Stimulated activated naive CD8-positive, alpha-beta T cell treated with anti-CD3 and anti-CD28 coated beads, Interleukin-15, amount 100 ng/mL, for 72 hours (primary cell): ENCODE data around the gene B3GNT3.

Experiments used
- ATAC-seq: fragments of 150-1000 bp; cut with Tn5 transposase; 2 replicates; pipeline ENCODE4 v1.10.0; 2021; ENCODE audit warnings: mild to moderate bottlenecking, moderate library complexity
- DNase-seq, 2 donors: peaks; one replicate each; pipeline ENCODE4 v3.0.0; 2021 to 2022
- H3K27ac Mint-ChIP-seq, 2 donors: one replicate each; pipeline ENCODE4 v1.8.0; 2022; ENCODE audit warnings: mild to moderate bottlenecking in 2 of 2, mixed read lengths in 2 of 2, moderate library complexity in 2 of 2
- H3K27me3 Mint-ChIP-seq: one replicate; pipeline ENCODE4 v1.8.0; 2022; ENCODE audit warnings: mixed read lengths
- H3K4me1 Mint-ChIP-seq: one replicate; pipeline ENCODE4 v1.8.0; 2022; ENCODE audit warnings: mild to moderate bottlenecking, mixed read lengths
- H3K4me3 Mint-ChIP-seq, 2 donors: one replicate each; pipeline ENCODE4 v1.8.0; 2022; ENCODE audit warnings: mild to moderate bottlenecking in 2 of 2, mixed read lengths in 2 of 2, moderate library complexity in 1 of 2
- H3K9me3 Mint-ChIP-seq, 2 donors: one replicate each; pipeline ENCODE4 v1.8.0; 2022; ENCODE audit warnings: mixed read lengths in 2 of 2

B3GNT3 gene

DNA sequence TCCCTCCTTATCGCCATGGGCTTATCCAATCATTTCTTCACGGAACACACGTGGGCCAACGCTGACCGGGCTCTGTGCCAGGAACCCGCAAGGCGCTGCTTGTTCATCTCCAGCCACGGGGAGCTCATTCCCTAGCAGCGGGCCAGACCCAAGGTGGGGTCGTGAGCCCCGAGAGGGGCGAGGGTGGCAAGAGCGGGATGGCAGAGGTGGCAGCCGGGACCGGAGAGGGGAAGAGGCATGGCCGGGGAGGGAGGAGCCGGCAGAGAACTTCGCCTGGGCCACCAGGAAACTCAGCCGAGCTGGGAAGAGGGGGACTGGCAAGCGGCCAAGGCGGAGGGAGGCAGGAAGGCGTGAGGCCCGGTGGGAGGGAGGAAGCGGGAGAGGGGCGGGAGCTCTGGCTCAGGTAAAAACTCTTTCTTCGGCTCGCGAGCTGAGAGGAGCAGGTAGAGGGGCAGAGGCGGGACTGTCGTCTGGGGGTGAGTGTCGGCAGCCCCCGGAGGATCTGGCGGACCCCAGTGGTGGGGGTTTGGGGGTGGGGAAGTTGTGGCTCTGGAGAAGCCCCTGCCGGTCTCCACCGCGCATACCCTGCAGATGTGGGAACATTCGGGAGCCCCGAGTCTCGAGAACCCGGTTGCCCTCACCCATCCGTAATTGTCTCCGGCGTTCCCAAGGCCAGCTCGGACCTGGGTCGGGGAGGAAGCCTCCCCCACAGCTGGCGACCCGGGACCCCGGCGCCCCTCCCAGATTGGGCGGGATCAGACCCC lies at the start of gene B3GNT3:
B3GNT3 (plus strand) TSS at position 408 of the 764 bp plus-strand sequence. CDS start 12,670 bp downstream, outside the sequence.
- H3K27me3 Mint-ChIP-seq = no peaks in the 10 kb centered on the region
- H3K9me3 Mint-ChIP-seq = no peaks in the 10 kb centered on the region
- peak within 1 kb of the TSS; percentile 68 to 76 for H3K4me3 Mint-ChIP-seq
- peaks cover 66% of the 10 kb centered on the region for H3K4me1 Mint-ChIP-seq
- H3K27ac Mint-ChIP-seq = peak within 1 kb of the TSS; percentile 12 to 54
- DNase-seq = no peak
- no peak for ATAC-seq

- Mint-ChIP-seq H3K4me3 (peak overlapping the region; percentile 92 to 95), H3K9me3 (no peaks in the 10 kb centered on the region), H3K27me3 (no peaks in the 10 kb centered on the region), H3K4me1 (peaks cover 59% of the 10 kb centered on the region), H3K27ac (peak overlapping the region in 1 of 2 donors; percentile 27)
- ATAC-seq (peak; percentile 88), DNase-seq (peak; percentile 95)
These were observed 47.5 kb upstream of the B3GNT3 start for GRCh38 chr19:17747205-17748098.

- Mint-ChIP-seq H3K27me3 (no peaks in the 10 kb centered on the region), H3K4me1 (peaks cover 66% of the 10 kb centered on the region), H3K9me3 (no peaks in the 10 kb centered on the region), H3K4me3 (peak overlapping the region; percentile 92 to 95), H3K27ac (peak overlapping the region in 1 of 2 donors; percentile 63)
- ATAC-seq (no peak), DNase-seq (no peak)
These were observed 45.9 kb upstream of the B3GNT3 start for GRCh38 chr19:17748884-17749638.

DNA sequence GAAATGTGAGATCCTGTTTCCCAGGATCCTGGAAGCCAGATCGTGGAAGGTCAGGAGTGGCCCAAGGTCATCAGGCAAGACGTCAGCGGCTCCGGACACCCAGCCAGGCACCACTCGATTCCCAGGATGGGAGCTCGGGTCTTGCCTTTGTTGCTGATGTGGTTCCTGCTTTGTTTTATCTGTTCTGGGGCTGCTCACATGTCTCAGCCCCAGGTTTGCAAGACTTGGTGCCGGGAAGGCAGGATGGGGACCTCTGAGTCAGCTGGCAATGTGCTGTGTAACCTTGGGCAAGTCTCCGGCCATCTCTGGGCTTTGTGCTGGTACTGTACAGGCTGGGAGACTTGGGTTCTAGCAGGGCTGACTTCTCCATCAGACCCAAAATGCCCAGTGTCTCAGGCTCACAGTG lies 45.0 kb upstream of the B3GNT3 start:
- peaks cover 73% of the 10 kb centered on the region for H3K4me1 Mint-ChIP-seq
- no peak for ATAC-seq

DNA sequence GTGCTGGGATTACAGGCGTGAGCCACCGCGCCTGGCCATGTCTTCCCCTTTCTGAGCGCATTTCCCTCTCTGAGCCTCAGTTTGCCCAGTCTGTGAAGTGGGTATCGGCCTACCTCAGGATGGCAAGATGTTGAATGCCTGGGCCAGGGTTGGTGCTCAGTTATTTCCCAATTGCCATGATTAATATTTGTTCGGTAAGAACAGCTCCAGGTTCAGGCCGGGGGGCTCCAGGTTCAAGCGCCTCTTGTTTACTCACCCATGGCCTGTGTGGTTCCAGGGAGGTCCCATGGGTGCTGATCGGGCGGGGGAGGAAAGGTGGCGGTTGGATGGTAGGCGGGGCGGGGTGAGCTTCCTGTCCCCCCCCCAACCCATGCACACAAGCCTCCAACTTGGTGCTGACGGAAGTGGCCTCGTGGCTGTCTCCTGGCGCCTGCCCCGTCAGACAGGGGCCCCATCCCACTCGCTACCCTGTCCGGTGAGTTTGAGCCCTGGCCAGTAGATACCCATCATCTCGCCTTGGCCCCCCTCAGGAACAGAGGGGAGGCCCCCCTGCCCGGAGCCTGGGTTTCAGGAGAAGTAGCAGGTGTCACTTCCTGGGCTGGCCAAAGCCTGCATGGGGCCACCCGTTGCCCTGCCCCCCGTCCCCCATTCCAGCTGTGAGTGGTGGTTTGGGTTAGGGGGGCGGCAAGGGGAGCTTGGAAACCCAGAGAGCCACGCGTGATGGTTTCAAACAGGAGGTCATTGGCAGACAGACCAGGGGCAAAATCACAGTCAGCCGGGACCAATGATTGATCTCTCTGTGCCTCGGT lies 43.6 kb upstream of the B3GNT3 start, which contains the start of gene FCHO1:
FCHO1 (plus strand) TSS at position 375 of the 809 bp plus-strand sequence. CDS start 3,688 bp downstream, outside the sequence.
- no peaks in the 10 kb centered on the region for H3K9me3 Mint-ChIP-seq
- peak within 1 kb of the TSS; percentile 92 to 95 for H3K4me3 Mint-ChIP-seq
- peak within 1 kb of the TSS; percentile 98 for H3K27ac Mint-ChIP-seq
- peak; percentile 82 for ATAC-seq
- peak; percentile 79 to 89 for DNase-seq
- H3K4me1 Mint-ChIP-seq = peaks cover 86% of the 10 kb centered on the region
- no peaks in the 10 kb centered on the region for H3K27me3 Mint-ChIP-seq

More for the DNA sequence above, 45.0 kb upstream of the B3GNT3 start:
- H3K27ac Mint-ChIP-seq = peak overlapping the region; percentile 48 to 68
- no peaks in the 10 kb centered on the region for H3K27me3 Mint-ChIP-seq
- H3K4me3 Mint-ChIP-seq = peak overlapping the region; percentile 92 to 95
- H3K9me3 Mint-ChIP-seq = no peaks in the 10 kb centered on the region
- DNase-seq = no peak

DNA sequence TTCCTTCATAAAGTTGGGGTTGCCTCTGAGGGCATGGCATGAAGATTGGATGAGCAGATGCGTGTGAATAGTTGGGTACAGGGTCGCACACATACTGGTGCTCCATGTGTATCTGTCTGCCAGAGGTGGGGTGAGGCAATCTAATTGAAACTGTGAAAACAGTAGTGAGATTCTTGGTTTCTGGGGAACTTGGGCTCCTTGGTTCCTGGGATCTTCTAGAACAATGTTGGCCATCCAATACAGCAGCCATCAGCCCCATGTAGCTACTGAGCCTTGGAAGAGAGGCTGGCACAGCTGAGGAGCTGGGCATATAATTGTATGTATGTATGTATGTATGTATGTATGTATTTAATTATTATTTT lies 43.0 kb upstream of the B3GNT3 start:
- DNase-seq = peak in 1 of 2 donors; percentile 35
- Mint-ChIP-seq H3K4me1 (peaks cover 86% of the 10 kb centered on the region), H3K27me3 (no peaks in the 10 kb centered on the region), H3K4me3 (peak overlapping the region; percentile 92 to 95), H3K27ac (peak overlapping the region; percentile 98), H3K9me3 (no peaks in the 10 kb centered on the region)
- peak; percentile 31 for ATAC-seq

DNA sequence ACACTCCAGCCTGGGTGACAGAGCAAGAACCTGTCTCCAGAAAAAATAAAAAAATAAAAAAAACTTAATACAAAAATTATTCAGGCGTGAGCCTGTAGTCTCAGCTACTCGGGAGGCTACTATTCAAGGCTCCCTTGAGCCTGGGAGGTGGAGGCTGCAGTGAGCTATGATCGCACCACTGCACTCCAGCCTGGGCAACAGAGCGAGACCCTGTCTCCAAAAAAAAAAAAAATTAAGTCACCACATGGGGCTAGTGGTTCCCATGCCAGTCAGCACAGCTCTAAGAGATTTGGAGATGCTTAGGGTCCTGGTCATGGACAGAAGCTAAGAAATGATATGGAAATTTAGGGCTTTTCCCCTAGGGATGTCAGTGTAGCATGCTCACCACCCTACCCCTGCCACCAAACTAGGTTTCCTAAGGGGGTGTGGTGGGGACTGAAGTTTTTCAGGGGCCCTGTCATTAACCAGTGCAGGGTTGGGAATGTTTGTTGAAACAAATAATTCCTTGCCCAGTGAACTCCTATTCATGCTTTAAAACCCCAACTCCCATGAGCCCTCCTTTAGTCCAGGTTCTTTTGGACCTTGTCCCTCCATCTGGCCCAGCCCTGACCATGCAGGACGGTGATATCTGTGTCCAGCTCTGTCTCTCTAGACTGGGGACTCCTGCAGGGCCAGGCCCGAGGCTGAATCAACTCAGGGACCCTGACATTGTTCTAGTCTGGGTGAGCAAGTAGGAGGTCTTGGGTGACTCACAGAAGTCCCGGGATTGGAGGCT lies 41.9 kb upstream of the B3GNT3 start:
- Mint-ChIP-seq H3K27me3 (no peaks in the 10 kb centered on the region), H3K4me3 (no peak overlapping the region), H3K9me3 (no peaks in the 10 kb centered on the region), H3K27ac (no peak overlapping the region), H3K4me1 (peaks cover 89% of the 10 kb centered on the region)
- no peak for ATAC-seq
- DNase-seq = no peak

GRCh38 chr19:17753976-17754375 lies 41.0 kb upstream of the B3GNT3 start:
- no peaks in the 10 kb centered on the region for H3K9me3 Mint-ChIP-seq
- ATAC-seq (no peak), DNase-seq (no peak)
- no peaks in the 10 kb centered on the region for H3K27me3 Mint-ChIP-seq
- no peak overlapping the region for H3K27ac Mint-ChIP-seq
- H3K4me1 Mint-ChIP-seq = peaks cover 85% of the 10 kb centered on the region
- no peak overlapping the region for H3K4me3 Mint-ChIP-seq

- Mint-ChIP-seq H3K4me1 (peaks cover 79% of the 10 kb centered on the region), H3K9me3 (no peaks in the 10 kb centered on the region), H3K4me3 (peak overlapping the region; percentile 44 to 58), H3K27me3 (no peaks in the 10 kb centered on the region), H3K27ac (peak overlapping the region; percentile 24 to 87)
- ATAC-seq (peak; percentile 33), DNase-seq (no peak)
These were observed 40.1 kb upstream of the B3GNT3 start for GRCh38 chr19:17754634-17755442.

- Mint-ChIP-seq H3K4me3 (peak overlapping the region in 1 of 2 donors; percentile 59), H3K9me3 (no peaks in the 10 kb centered on the region), H3K4me1 (peaks cover 76% of the 10 kb centered on the region), H3K27ac (peak overlapping the region in 1 of 2 donors; percentile 65), H3K27me3 (no peaks in the 10 kb centered on the region)
- DNase-seq (no peak), ATAC-seq (no peak)
These were observed 39.5 kb upstream of the B3GNT3 start for GRCh38 chr19:17755443-17755890.

GRCh38 chr19:17755977-17756670 lies 38.8 kb upstream of the B3GNT3 start:
- peak overlapping the region in 1 of 2 donors; percentile 59 for H3K4me3 Mint-ChIP-seq
- ATAC-seq = no peak

GRCh38 chr19:17757125-17757524 lies 37.8 kb upstream of the B3GNT3 start:
- Mint-ChIP-seq H3K4me3 (no peak overlapping the region), H3K9me3 (no peaks in the 10 kb centered on the region), H3K4me1 (peaks cover 60% of the 10 kb centered on the region), H3K27me3 (no peaks in the 10 kb centered on the region), H3K27ac (peak overlapping the region in 1 of 2 donors; percentile 63)
- DNase-seq (no peak), ATAC-seq (no peak)

More at GRCh38 chr19:17755977-17756670, 38.8 kb upstream of the B3GNT3 start:
- Mint-ChIP-seq H3K4me1 (peaks cover 70% of the 10 kb centered on the region), H3K9me3 (no peaks in the 10 kb centered on the region), H3K27ac (peak overlapping the region in 1 of 2 donors; percentile 65), H3K27me3 (no peaks in the 10 kb centered on the region)
- DNase-seq = peak; percentile 46 to 63

- no peaks in the 10 kb centered on the region for H3K27me3 Mint-ChIP-seq
- peaks cover 54% of the 10 kb centered on the region for H3K4me1 Mint-ChIP-seq
- ATAC-seq = no peak
- DNase-seq = no peak
- no peaks in the 10 kb centered on the region for H3K9me3 Mint-ChIP-seq
- no peak overlapping the region for H3K27ac Mint-ChIP-seq
- no peak overlapping the region for H3K4me3 Mint-ChIP-seq
These were observed 36.4 kb upstream of the B3GNT3 start for GRCh38 chr19:17758515-17758914.
